Adrenal gland (tissue), 12 donors: ENCODE measurements around the gene ADAMTSL5. TPM values are rescaled to one million over a fixed set of nuclear protein-coding genes. Genes with fewer than 3 reads are reported as not detected.
A peak's percentile ranks its signal among the peaks of the same experiment; 100 is the strongest.

Experiments
- DNase-seq, 7 donors: peaks; one replicate each; pipeline ENCODE4 v3.0.0-alpha.2; 2019 to 2020
- H3K27ac ChIP-seq, 5 donors: fragments of 200-600 bp; sonication (generic) in 4 of 5; 1 replicate in 3 of 5; 2 replicates in 2 of 5; pipeline versions ENCODE4 v1.5.1 to v1.8.0; 2016 to 2020; ENCODE audit warnings: mild to moderate bottlenecking in 1 of 5
- H3K27me3 ChIP-seq: fragments of 200-600 bp; 2 replicates; pipeline ENCODE4 v1.8.0; 2021
- H3K36me3 ChIP-seq, 2 donors: fragments of 200-600 bp; replicated peaks in 1 of 2; 1 replicate in 1 of 2; 2 replicates in 1 of 2; pipeline versions ENCODE4 v1.5.1 to v1.8.0; 2018 to 2022
- H3K4me1 ChIP-seq, 2 donors: fragments of 200-600 bp; replicated peaks in 1 of 2; 1 replicate in 1 of 2; 2 replicates in 1 of 2; pipeline versions ENCODE4 v1.5.1 to v1.8.0; 2018 to 2021
- H3K4me3 ChIP-seq, 4 donors: fragments of 200-600 bp; sonication (generic) in 3 of 4; one replicate each; pipeline ENCODE4 v1.5.1; 2016 to 2018
- H3K9me3 ChIP-seq, 3 donors: fragments of 200-600 bp; sonication (generic) in 1 of 3; replicated peaks in 1 of 3; 1 replicate in 2 of 3; 2 replicates in 1 of 3; pipeline versions ENCODE4 v1.5.1 to v1.8.0; 2016 to 2021
- CTCF ChIP-seq, 6 experiments: fragments of 450-650 bp in 4 of 6; fragments of 200-600 bp in 2 of 6; sonication (generic) in 1 of 6; IDR thresholded peaks; 1 replicate in 5 of 6; 2 replicates in 1 of 6; pipeline versions ENCODE4 v1.5.1 to v1.8.0; 2016 to 2021; ENCODE audit warnings: antibody characterized with exemption in 6 of 6, mild to moderate bottlenecking in 2 of 6, moderate library complexity in 1 of 6
- POLR2A ChIP-seq, 2 donors: fragments of 450-650 bp; IDR thresholded peaks; one replicate each; pipeline ENCODE4 v1.6.1; 2017; ENCODE audit warnings: antibody characterized with exemption in 2 of 2, mild to moderate bottlenecking in 2 of 2, moderate library complexity in 1 of 2
- WGBS, 4 donors: extraction: QIAGEN DNeasy Blood & Tissue Kit in 2 of 4; methylation state at CpG; one replicate each; pipeline versions ENCODE4 v1.1.5 to v1.1.7; 2013 to 2017; 5-methylcytosine and 5-hydroxymethylcytosine counted together
- intact Hi-C, 2 donors: fragments of 100-400 bp; cut with DNase I; formaldehyde crosslinking; loops; one replicate each; pipeline versions ENCODE4 v1.14.1 to v1.15.0; 2022 to 2023
- polyA plus RNA-seq, 3 donors: library from polyadenylated mRNA; stranded (reverse); fragments of 200-250 nt in 2 of 3; fragments of 350-450 nt in 1 of 3; fragmentation: Illumina TruSeq in 1 of 3; extraction: RNeasy Lipid Tissue Mini Kit (QIAGEN cat#74804) in 1 of 3; gene quantifications; one replicate each; pipeline ENCODE4 v1.2.3, GENCODE V29; 2013 to 2014
- total RNA-seq, 9 donors: library from RNA; depleted of rRNA in 4 of 9; stranded (reverse); fragments of >200 nt in 4 of 9; fragments of 120-200 nt in 1 of 9; fragmentation: NEBNext Ultra II Directional in 1 of 9; extraction: Animal tissue kit (Norgen Biotek cat#: 25700) in 1 of 9; gene quantifications; one replicate each; pipeline versions ENCODE4 v1.1.0 to v1.2.4, GENCODE V29; 2013 to 2023
- donor health status: healthy with polysubstance abuse.
- donor health status: Bipolar disorder and iron deficiency.
- donor health status: DM: yes; HTN: yes; CAD: no.
- donor health status: DM: no; HTN: no; CAD: no.
- donor health status: DM: no; HTN: no; CAD: no.
- donor health status: DM: yes; HTN: yes; CAD: no.

ADAMTSL5 gene
- total and polyA plus RNA-seq, 12 donors = 0.61 to 8.8 (median 1.8) TPM

- intact Hi-C loops = no loop called here
- Histone ChIP-seq H3K27ac (no peak overlapping the region), H3K4me1 (no peaks in the 10 kb centered on the region), H3K36me3 (no peaks in the 10 kb centered on the region), H3K4me3 (no peak overlapping the region), H3K9me3 (no peaks in the 10 kb centered on the region), H3K27me3 (peaks cover 39% of the 10 kb centered on the region)
- WGBS, 4 donors = 17 to 41% (median 27%) methylated on average over 16 to 48 of the region's 48 CpGs
- no peak for TF ChIP-seq POLR2A (IDR thresholded peaks at IDR 0.05)
- no peak for TF ChIP-seq CTCF (IDR thresholded peaks at IDR 0.05)
- DNase-seq = no peak
Measured at GRCh38 chr19:1457031-1457739, 55.6 kb downstream of the ADAMTSL5 start.

- peaks cover 45% of the 10 kb centered on the region for H3K27me3 ChIP-seq
- no peak overlapping the region for H3K27ac ChIP-seq
- DNase-seq = no peak
- H3K9me3 ChIP-seq = no peaks in the 10 kb centered on the region
- TF ChIP-seq CTCF (IDR thresholded peaks at IDR 0.05) (no peak), POLR2A (IDR thresholded peaks at IDR 0.05) (no peak)
- no peak overlapping the region for H3K4me3 ChIP-seq
- H3K4me1 ChIP-seq = no peaks in the 10 kb centered on the region
- 29 to 58% (median 44%) methylated on average over 7 to 43 of the region's 43 CpGs for WGBS, 4 donors
- H3K36me3 ChIP-seq = no peaks in the 10 kb centered on the region
- intact Hi-C loops = no loop called here
Measured at GRCh38 chr19:1456121-1456900, 56.5 kb downstream of the ADAMTSL5 start.

- WGBS, 4 donors = 4 to 19% (median 10%) methylated on average over 14 to 42 of the region's 42 CpGs
- no peaks in the 10 kb centered on the region for H3K4me1 ChIP-seq
- no peaks in the 10 kb centered on the region for H3K9me3 ChIP-seq
- DNase-seq = peak in 5 of 7 donors; percentile 51 to 75 (median 67)
- peaks cover 51% of the 10 kb centered on the region for H3K27me3 ChIP-seq
- H3K36me3 ChIP-seq = no peaks in the 10 kb centered on the region
- no peak for TF ChIP-seq CTCF (IDR thresholded peaks at IDR 0.05)
- TF ChIP-seq POLR2A (IDR thresholded peaks at IDR 0.05) = no peak
- no peak overlapping the region for H3K4me3 ChIP-seq
- H3K27ac ChIP-seq = no peak overlapping the region
- intact Hi-C loops = no loop called here
Measured at GRCh38 chr19:1455336-1456120, 57.3 kb downstream of the ADAMTSL5 start.

Other genes with a start within 250 kb of the ADAMTSL5 start
- gene CIRBP, start 243.7 kb downstream of the ADAMTSL5 start, total RNA-seq = 1,000 to 10,000 TPM in 1 of 9 donors, 100 to 1,000 TPM in 8; 317 to 1,164 (median 674) TPM
- gene CIRBP, start 243.7 kb downstream of the ADAMTSL5 start, polyA plus RNA-seq = 100 to 1,000 TPM; 360 to 990 (median 737) TPM
- 100 to 1,000 TPM in 3 of 9 donors, 10 to 100 TPM in 6; 48.4 to 279 (median 85.0) TPM for gene FAM174C, start 237.5 kb downstream of the ADAMTSL5 start, total RNA-seq
- 100 to 1,000 TPM in 2 of 3 donors, 1 to 10 TPM in 1; 3.8 to 139 (median 123) TPM for gene FAM174C, start 237.5 kb downstream of the ADAMTSL5 start, polyA plus RNA-seq
- under 1 TPM in 1 of 9 donors, not detected in 8; 0.11 TPM for gene EFNA2, start 227.1 kb downstream of the ADAMTSL5 start, total RNA-seq
- not detected for gene EFNA2, start 227.1 kb downstream of the ADAMTSL5 start, polyA plus RNA-seq
- gene NDUFS7, start 129.1 kb downstream of the ADAMTSL5 start, total RNA-seq = 100 to 1,000 TPM; 102 to 286 (median 150) TPM
- gene NDUFS7, start 129.1 kb downstream of the ADAMTSL5 start, polyA plus RNA-seq = 100 to 1,000 TPM in 2 of 3 donors, 1 to 10 TPM in 1; 4.7 to 267 (median 134) TPM
- gene GAMT, start 111.5 kb downstream of the ADAMTSL5 start, total RNA-seq = 10 to 100 TPM; 14.8 to 96.9 (median 30.7) TPM
- gene GAMT, start 111.5 kb downstream of the ADAMTSL5 start, polyA plus RNA-seq = 10 to 100 TPM in 2 of 3 donors, 1 to 10 TPM in 1; 7.4 to 84.5 (median 74.2) TPM
- gene DAZAP1, start 105.4 kb downstream of the ADAMTSL5 start, total RNA-seq = 10 to 100 TPM; 11.5 to 87.5 (median 41.4) TPM
- gene DAZAP1, start 105.4 kb downstream of the ADAMTSL5 start, polyA plus RNA-seq = 100 to 1,000 TPM in 1 of 3 donors, 10 to 100 TPM in 2; 60.0 to 117 (median 77.5) TPM
- gene RPS15, start 74.6 kb downstream of the ADAMTSL5 start, total RNA-seq = 1,000 to 10,000 TPM in 6 of 9 donors, 100 to 1,000 TPM in 3; 780 to 3,934 (median 1,471) TPM
- 1,000 to 10,000 TPM in 2 of 3 donors, 100 to 1,000 TPM in 1; 471 to 4,071 (median 2,224) TPM for gene RPS15, start 74.6 kb downstream of the ADAMTSL5 start, polyA plus RNA-seq
- gene APC2, start 62.9 kb downstream of the ADAMTSL5 start, total RNA-seq = 1 to 10 TPM in 3 of 9 donors, under 1 TPM in 6; 0.06 to 6.9 (median 0.35) TPM
- 10 to 100 TPM in 1 of 3 donors, under 1 TPM in 2; 0.71 to 12.9 (median 0.82) TPM for gene APC2, start 62.9 kb downstream of the ADAMTSL5 start, polyA plus RNA-seq
- 10 to 100 TPM; 26.9 to 60.4 (median 35.6) TPM for gene C19orf25, start 33.8 kb downstream of the ADAMTSL5 start, total RNA-seq
- gene C19orf25, start 33.8 kb downstream of the ADAMTSL5 start, polyA plus RNA-seq = 10 to 100 TPM in 2 of 3 donors, 1 to 10 TPM in 1; 6.0 to 55.7 (median 33.4) TPM
- gene PCSK4, start 22.7 kb downstream of the ADAMTSL5 start, total RNA-seq = 10 to 100 TPM in 2 of 9 donors, 1 to 10 TPM in 7; 1.2 to 13.1 (median 4.4) TPM
- 10 to 100 TPM in 2 of 3 donors, 1 to 10 TPM in 1; 1.3 to 29.7 (median 13.7) TPM for gene PCSK4, start 22.7 kb downstream of the ADAMTSL5 start, polyA plus RNA-seq
- 100 to 1,000 TPM in 5 of 9 donors, 10 to 100 TPM in 4; 44.5 to 189 (median 110) TPM for gene REEP6, start 21.8 kb downstream of the ADAMTSL5 start, total RNA-seq
- 100 to 1,000 TPM in 2 of 3 donors, 10 to 100 TPM in 1; 16.5 to 205 (median 120) TPM for gene REEP6, start 21.8 kb downstream of the ADAMTSL5 start, polyA plus RNA-seq
- gene PLK5, start 11.1 kb upstream of the ADAMTSL5 start, total RNA-seq = under 1 TPM in 2 of 9 donors, not detected in 7; 0.15 to 0.17 TPM
- 1 to 10 TPM in 1 of 3 donors, under 1 TPM in 1, not detected in 1; 0.47 to 1.0 TPM for gene PLK5, start 11.1 kb upstream of the ADAMTSL5 start, polyA plus RNA-seq
- 10 to 100 TPM in 8 of 9 donors, 1 to 10 TPM in 1; 7.3 to 31.6 (median 20.1) TPM for gene MEX3D, start 55.3 kb upstream of the ADAMTSL5 start, total RNA-seq
- gene MEX3D, start 55.3 kb upstream of the ADAMTSL5 start, polyA plus RNA-seq = 1 to 10 TPM; 1.6 to 2.6 (median 2.1) TPM
- 100 to 1,000 TPM in 4 of 9 donors, 10 to 100 TPM in 5; 60.6 to 144 (median 92.1) TPM for gene MBD3, start 79.8 kb upstream of the ADAMTSL5 start, total RNA-seq
- 100 to 1,000 TPM in 1 of 3 donors, 10 to 100 TPM in 1, 1 to 10 TPM in 1; 3.5 to 221 (median 95.8) TPM for gene MBD3, start 79.8 kb upstream of the ADAMTSL5 start, polyA plus RNA-seq
- gene UQCR11, start 92.4 kb upstream of the ADAMTSL5 start, total RNA-seq = 100 to 1,000 TPM in 6 of 9 donors, 10 to 100 TPM in 3; 47.1 to 336 (median 267) TPM
- gene UQCR11, start 92.4 kb upstream of the ADAMTSL5 start, polyA plus RNA-seq = 100 to 1,000 TPM in 1 of 3 donors, 10 to 100 TPM in 2; 91.7 to 122 (median 96.9) TPM
- 10 to 100 TPM; 15.7 to 96.0 (median 39.9) TPM for gene TCF3, start 139.6 kb upstream of the ADAMTSL5 start, total RNA-seq
- 10 to 100 TPM in 2 of 3 donors, 1 to 10 TPM in 1; 8.5 to 45.1 (median 44.2) TPM for gene TCF3, start 139.6 kb upstream of the ADAMTSL5 start, polyA plus RNA-seq
- not detected for gene ONECUT3, start 240.5 kb upstream of the ADAMTSL5 start, total RNA-seq
- gene ONECUT3, start 240.5 kb upstream of the ADAMTSL5 start, polyA plus RNA-seq = under 1 TPM in 1 of 3 donors, not detected in 2; under 0.01 TPM